GM18861 (cell line): ENCODE data around the gene USP32.

Experiments used
- ATAC-seq: cut with Tn5 transposase; IDR thresholded peaks from one replicate; pipeline ENCODE4 v1.9.1; 2021; ENCODE audit not compliant: unreplicated experiment

Gene USP32

GRCh38 chr17:60301649-60302048, 90.3 kb downstream of the USP32 start:
- ATAC-seq: no peak

GRCh38 chr17:60300949-60301348, 91.0 kb downstream of the USP32 start:
- ATAC-seq: no peak

GRCh38 chr17:60300011-60300410, 91.9 kb downstream of the USP32 start:
- no peak for ATAC-seq

- no peak for ATAC-seq
These were observed 94.1 kb downstream of the USP32 start for GRCh38 chr17:60297760-60298401.

- no peak for ATAC-seq
These were observed 95.8 kb downstream of the USP32 start for GRCh38 chr17:60296177-60296576.

GRCh38 chr17:60293580-60294335, 98.2 kb downstream of the USP32 start:
- no peak for ATAC-seq

GRCh38 chr17:60292697-60293096, 99.2 kb downstream of the USP32 start:
- ATAC-seq: no peak

GRCh38 chr17:60284709-60285108, 107.2 kb downstream of the USP32 start:
- ATAC-seq: no peak

- no peak for ATAC-seq
These were observed 108.1 kb downstream of the USP32 start for GRCh38 chr17:60283816-60284215.

GRCh38 chr17:60280673-60281072, 111.3 kb downstream of the USP32 start:
- ATAC-seq: no peak

- ATAC-seq: no peak
These were observed 113.7 kb downstream of the USP32 start for GRCh38 chr17:60278237-60278636.

- ATAC-seq: no peak
These were observed 114.7 kb downstream of the USP32 start for GRCh38 chr17:60277258-60277657.

GRCh38 chr17:60269417-60269816, 122.5 kb downstream of the USP32 start:
- no peak for ATAC-seq

GRCh38 chr17:60260540-60260939, 131.4 kb downstream of the USP32 start:
- no peak for ATAC-seq

- no peak for ATAC-seq
These were observed 133.6 kb downstream of the USP32 start for GRCh38 chr17:60258313-60258712.

GRCh38 chr17:60256174-60256573, 135.8 kb downstream of the USP32 start:
- ATAC-seq: no peak

GRCh38 chr17:60253048-60253447, 138.9 kb downstream of the USP32 start:
- no peak for ATAC-seq

- ATAC-seq: no peak
These were observed 139.5 kb downstream of the USP32 start for GRCh38 chr17:60252459-60252858.

- no peak for ATAC-seq
These were observed 142.6 kb downstream of the USP32 start for GRCh38 chr17:60249290-60249826.

- no peak for ATAC-seq
These were observed 143.2 kb downstream of the USP32 start for GRCh38 chr17:60248618-60249289.

- no peak for ATAC-seq
These were observed 144.0 kb downstream of the USP32 start for GRCh38 chr17:60247836-60248461.
